Retinal pigment epithelial cell (primary cell): ENCODE results near the gene PDE1C.

ENCODE experiments used
- DNase-seq: peaks from one replicate; pipeline ENCODE4 v3.0.0-alpha.2; 2010; ENCODE audit warnings: low read depth
- H3K4me3 ChIP-seq: 2 replicates; pipeline ENCODE4 v1.5.1; 2011; ENCODE audit warnings: mild to moderate bottlenecking, low read length, control low read depth, moderate library complexity
- CTCF ChIP-seq: conservative IDR thresholded peaks from 2 replicates; pipeline ENCODE4 v1.5.1; 2011; ENCODE audit warnings: low read depth, low read length, control low read depth, inconsistent platforms

The PDE1C gene

DNA sequence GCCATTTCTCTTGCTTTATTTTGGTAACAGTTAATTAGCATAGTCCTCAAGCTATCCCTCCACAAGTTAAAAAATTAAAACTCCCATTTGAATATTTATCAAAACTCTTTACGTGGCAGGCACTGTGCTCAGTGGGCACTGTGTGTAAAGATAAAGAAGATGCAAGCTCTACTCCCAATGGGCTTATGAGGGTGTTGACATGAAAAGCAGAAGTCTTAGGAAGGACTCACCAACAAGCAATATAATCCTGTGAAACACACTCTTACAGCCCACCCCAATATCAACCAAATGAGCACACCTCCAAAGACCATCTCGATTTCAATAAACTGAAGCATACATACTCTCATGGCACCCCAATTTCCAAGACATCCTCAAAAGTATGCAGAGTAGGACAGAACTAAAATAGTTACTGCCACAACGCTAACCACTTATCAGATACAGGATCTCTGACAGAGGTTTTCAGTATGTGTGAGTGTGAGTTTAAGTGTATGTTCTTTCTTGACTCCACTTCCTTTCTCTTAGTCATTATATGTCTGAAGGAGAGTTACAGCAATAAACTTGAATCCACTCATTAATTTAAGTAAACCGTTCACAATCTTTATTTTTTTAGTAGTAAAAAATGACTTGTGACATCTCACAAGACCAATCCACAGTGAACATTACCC, 120.0 kb downstream of the PDE1C start:
- no peak overlapping the region for H3K4me3 ChIP-seq
- no peak for DNase-seq
- TF ChIP-seq CTCF: no peak

GRCh38 chr7:31948029-31948428, 122.2 kb downstream of the PDE1C start:
- no peak for TF ChIP-seq CTCF
- peak; percentile 36 for DNase-seq
- no peak overlapping the region for H3K4me3 ChIP-seq

DNA sequence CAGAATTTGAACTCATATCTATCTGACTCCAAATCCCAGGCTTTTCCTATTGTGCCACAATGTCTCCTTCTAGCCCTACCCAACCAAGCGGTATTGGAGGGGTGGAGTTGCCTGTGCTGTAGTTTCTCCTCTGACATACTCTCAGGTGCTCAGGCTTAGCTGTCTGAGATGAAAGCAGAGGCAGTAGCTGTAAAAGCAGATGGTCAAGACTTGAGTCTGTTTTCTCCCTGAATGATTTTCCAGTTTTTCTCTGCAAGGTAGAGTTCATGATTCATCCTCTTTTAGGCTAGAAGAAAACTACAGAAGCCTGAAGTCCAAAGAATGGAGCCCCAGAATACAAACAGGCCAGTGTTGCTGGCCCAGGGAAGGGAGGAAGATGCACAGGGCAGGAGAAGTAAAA, 130.0 kb downstream of the PDE1C start:
- no peak for TF ChIP-seq CTCF

DNA sequence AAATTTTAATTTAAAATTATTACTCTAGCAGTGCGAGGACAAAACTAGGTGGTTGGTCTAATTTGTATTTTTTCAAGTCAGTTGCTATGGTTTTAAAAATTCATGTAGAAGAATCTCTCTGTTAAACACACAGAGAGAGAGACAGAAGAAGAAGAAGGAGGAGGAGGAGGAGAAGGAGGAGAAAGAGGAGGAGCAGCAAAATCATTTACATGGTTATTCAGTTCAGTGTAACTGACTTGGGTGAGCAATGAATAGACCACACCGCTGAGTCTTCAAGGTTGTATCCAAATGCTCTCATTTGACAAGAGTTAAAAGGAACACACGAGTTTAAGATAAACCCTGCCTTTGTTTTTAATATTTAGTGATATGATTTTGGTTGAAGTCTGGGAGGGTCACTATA, 131.1 kb downstream of the PDE1C start:
- DNase-seq: no peak
- TF ChIP-seq CTCF: no peak
- no peak overlapping the region for H3K4me3 ChIP-seq

More for the DNA sequence above, 130.0 kb downstream of the PDE1C start:
- H3K4me3 ChIP-seq: no peak overlapping the region
- no peak for DNase-seq

DNA sequence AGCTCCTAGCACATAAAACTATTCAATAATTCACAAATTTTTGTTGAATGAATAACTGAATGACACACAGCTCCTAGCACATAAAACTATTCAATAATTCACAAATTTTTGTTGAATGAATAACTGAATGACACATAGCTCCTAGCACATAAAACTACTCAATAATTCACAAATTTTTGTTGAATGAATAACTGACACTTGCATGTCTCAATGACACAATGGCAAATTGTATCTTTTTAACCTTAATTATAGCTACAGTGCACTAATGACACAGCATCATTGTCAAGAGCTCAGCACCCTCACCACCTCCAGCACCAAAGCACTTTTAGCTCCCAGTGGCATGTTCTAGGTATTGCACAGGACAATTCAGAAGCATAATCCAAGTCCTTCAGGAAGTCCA, 131.6 kb downstream of the PDE1C start:
- no peak for DNase-seq
- peak; percentile 35 for TF ChIP-seq CTCF
- H3K4me3 ChIP-seq: no peak overlapping the region

DNA sequence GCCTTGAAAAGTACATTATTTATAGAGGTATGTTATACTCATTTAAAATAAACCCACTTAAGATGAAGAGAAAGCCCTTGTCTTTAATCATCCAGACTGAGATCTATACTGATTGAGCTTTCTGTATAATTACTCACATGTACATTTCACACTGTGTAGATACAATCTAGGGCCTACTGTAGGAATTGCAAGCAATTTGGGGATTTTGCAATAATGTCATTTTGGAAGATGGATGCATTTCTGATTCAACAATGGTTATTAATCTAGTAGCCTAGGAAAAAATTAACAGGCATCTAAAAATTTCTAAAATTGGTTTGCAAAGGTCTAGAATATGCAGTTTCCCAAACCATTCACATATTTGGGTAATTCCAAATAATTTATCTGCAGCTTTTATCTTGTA, 132.2 kb downstream of the PDE1C start:
- no peak for DNase-seq
- no peak overlapping the region for H3K4me3 ChIP-seq
- no peak for TF ChIP-seq CTCF
